Urothelium cell line (cell line): ENCODE data around the gene ANLN.
"Not testable (repeated sequence)": the region's sequence is repeated elsewhere in the genome, so short reads cannot be mapped to it uniquely, and the experiment has no call there.

ENCODE experiments used
- DNase-seq: peaks from one replicate; pipeline ENCODE4 v3.0.0; 2011; ENCODE audit warnings: low spot score, mixed read lengths
- FAIRE-seq: peaks from 2 replicates; lab custom pipeline; 2011; peaks lifted over from hg19 to GRCh38; lab: Jason Lieb, UNC

ANLN gene

GRCh38 chr7:36491317-36491716 is 101.7 kb downstream of the ANLN start:
- no peak for DNase-seq
- no peak for FAIRE-seq

DNA sequence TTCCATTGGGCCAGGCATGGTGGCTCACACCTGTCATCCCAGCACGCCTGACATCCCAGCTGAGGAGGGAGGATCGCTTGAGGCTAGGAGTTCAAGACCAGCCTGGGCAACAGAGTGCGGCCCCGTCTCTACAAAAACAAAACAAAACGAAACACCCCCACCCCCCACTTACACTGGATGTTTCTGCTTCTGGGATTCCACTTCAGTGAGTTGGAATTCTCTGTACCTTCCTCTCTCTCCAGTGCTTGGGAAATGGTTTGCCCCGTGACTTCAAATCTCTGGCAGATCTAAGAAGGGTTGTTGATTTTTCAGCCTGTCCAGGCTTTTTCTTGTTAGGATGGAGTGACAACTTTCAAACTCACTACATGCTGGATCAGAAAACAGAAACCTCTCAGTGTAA is 106.9 kb downstream of the ANLN start:
- no peak for FAIRE-seq

GRCh38 chr7:36497176-36497575 is 107.5 kb downstream of the ANLN start:
- not testable (repeated sequence) for FAIRE-seq, DNase-seq

More for the DNA sequence above, 106.9 kb downstream of the ANLN start:
- DNase-seq, result no peak

GRCh38 chr7:36497775-36498174 is 108.1 kb downstream of the ANLN start:
- DNase-seq, result no peak
- FAIRE-seq, result no peak
